GM12875 (cell line): ENCODE data around the gene RBM12.

Experiments used
- H3K4me3 ChIP-seq: one replicate; pipeline ENCODE4 v1.5.1; 2011; ENCODE audit warnings: low read depth, low read length, control low read depth
- TF ChIP-seq, protein P1 (sequence below): IDR thresholded peaks from 2 replicates; pipeline ENCODE4 v1.5.1; 2011; ENCODE audit warnings: low read depth, mild to moderate bottlenecking, control low read depth, inconsistent platforms, low read length, moderate library complexity, borderline replicate concordance; ENCODE audit not compliant: insufficient read depth

The RBM12 gene

DNA sequence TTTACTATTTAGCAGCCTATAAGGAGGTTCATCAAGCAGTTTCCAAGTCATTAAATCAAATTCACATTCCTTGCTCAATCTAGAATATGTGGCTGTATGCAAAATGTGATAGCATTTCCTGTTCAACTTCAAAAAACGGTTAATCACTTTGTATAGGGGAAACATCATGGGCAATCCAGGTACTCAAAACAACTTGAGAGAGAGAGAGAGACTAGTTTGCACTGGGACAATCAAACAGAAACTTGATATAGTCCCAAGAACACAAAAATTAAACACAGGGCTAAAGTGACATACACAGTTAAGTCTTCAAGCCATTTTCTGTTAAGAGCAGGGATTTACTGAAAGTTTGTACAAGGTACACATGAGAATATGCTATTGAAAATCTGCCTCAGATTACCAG, 7.4 kb downstream of the RBM12 start:
- H3K4me3 ChIP-seq = no peak overlapping the region
- TF ChIP-seq, protein P1, sequence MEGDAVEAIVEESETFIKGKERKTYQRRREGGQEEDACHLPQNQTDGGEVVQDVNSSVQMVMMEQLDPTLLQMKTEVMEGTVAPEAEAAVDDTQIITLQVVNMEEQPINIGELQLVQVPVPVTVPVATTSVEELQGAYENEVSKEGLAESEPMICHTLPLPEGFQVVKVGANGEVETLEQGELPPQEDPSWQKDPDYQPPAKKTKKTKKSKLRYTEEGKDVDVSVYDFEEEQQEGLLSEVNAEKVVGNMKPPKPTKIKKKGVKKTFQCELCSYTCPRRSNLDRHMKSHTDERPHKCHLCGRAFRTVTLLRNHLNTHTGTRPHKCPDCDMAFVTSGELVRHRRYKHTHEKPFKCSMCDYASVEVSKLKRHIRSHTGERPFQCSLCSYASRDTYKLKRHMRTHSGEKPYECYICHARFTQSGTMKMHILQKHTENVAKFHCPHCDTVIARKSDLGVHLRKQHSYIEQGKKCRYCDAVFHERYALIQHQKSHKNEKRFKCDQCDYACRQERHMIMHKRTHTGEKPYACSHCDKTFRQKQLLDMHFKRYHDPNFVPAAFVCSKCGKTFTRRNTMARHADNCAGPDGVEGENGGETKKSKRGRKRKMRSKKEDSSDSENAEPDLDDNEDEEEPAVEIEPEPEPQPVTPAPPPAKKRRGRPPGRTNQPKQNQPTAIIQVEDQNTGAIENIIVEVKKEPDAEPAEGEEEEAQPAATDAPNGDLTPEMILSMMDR = no peak

DNA sequence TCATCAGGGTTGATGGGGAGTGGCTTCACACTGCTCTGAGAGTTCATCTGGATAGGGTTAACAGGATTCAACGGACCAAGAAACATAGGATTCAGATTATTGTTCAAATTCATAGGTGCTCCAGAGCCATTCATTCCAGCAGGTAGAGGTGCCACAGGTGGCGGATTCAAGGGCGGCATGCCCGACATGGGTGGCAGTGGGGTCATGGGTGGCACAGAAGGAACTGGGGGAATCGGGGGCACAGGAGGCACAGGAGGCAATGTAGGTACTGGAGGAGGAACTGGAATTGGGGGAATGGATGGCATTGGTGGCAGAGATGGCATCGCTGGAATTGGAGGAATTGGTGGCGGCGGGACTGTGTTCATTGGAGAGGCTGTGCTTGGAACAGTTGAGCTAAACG, 10.3 kb downstream of the RBM12 start:
- TF ChIP-seq, protein P1 = no peak

DNA sequence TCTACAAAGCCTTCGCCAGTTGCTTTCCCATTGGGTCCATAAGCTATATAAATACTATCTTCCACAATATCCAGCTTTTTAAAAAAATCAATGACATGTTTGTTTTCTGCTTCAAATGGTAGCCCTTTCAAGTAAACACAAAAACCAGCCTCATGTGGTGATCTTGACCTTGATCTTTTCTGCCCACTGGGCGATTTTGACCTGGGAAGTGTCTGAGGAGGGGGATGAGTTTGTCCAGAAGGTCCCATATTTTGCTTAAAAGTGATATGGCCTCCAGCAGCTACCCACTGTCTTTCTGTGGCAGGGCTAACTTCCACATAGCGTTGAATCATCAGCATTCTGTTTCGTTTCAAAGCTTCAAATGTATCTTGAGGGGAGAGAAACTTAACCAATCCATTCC, 10.8 kb downstream of the RBM12 start:
- H3K4me3 ChIP-seq = no peak overlapping the region
- TF ChIP-seq, protein P1 = no peak

More for the DNA sequence above, 10.3 kb downstream of the RBM12 start:
- H3K4me3 ChIP-seq = no peak overlapping the region

DNA sequence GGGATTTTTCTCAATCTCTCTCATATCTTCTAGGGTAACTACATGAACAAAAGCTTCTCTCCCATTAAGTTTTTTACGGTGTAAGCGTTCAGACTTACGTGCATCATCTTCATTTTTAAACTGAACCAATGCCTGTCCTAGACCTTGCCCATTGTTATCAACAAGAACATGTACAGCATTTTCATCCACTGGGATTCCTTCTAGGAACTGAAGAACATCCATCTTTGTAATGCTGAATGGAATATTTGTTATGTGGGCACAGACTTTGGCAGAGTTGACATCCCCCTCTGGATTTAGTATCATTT, 11.3 kb downstream of the RBM12 start:
- H3K4me3 ChIP-seq = no peak overlapping the region
- TF ChIP-seq, protein P1 = no peak

DNA sequence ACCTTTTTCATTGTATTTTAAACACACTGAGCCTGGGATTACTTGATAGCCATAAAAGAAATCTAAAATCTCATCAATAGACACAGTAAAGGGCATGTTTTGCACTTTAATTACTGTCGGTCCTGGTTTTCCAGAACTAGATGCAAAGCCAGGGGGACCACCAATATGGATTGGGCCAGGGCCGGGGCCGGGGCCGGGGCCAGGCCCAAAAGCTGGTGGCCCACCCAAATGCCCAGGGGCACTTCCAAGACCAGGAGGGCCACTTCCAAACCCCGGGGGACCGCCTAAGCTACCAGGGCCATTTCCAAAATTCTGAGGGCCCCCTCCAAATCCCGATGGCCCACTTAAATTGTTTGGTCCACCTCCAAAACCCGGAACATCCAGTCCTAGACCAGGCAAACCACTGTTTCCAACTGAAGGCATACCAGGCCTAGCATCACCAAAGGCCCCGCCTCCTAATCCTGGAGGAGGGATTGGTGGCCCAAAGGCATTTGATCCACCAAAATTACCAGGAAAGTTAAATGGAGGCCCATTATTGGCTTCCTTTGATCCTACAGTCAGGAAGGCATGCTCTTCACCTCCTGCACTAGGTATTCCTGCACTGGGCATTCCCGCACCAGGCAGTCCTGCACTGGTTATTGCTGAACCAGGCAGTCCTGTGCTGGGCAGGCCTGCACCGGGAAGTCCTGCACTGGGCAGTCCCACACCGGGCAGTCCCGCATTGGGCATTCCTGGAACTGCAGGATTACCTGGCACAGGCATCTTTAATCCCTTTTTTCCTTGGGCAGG, 11.9 kb downstream of the RBM12 start:
- no peak overlapping the region for H3K4me3 ChIP-seq
- TF ChIP-seq, protein P1 = no peak

DNA sequence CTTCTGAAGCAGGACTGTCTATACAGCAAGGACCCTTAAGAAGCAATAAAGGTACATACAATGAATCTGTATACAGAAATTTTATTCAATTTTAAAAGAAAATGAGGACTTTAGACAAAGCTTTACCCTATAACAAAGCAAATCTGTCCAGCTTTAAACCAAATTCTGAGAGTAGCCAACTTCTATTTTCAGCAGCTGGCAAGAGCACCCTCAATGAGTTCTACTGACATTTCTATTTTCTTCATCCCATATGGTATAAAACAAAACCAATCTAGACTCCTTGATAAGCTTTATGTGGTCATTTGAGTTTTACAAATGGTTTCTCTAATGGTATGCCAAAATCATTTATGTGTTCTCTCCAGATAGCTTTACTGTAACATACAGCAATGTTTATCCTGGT, 12.7 kb downstream of the RBM12 start:
- TF ChIP-seq, protein P1 = no peak
- H3K4me3 ChIP-seq = no peak overlapping the region

DNA sequence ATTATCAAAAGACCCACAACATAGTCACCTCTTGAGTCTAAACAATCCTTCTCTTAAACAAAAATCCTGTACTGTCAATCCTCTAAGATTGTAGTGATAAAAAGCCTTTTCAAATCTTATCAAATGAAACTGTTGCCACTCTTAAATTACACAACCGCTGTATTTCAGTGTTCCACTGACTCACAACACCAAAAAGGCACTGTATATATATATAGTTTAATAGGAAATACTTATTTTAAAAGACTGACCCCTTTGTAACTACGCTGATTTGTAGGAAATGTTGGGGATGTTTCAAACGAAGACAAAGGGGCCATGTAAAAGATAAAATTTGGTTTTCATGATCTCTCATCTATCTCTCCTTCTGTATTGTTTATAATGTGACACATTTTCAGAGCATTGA, 14.1 kb downstream of the RBM12 start:
- TF ChIP-seq, protein P1 = no peak
- no peak overlapping the region for H3K4me3 ChIP-seq
